H1 (cell line): ENCODE results near the gene KIAA1755. TPM values are rescaled to one million over a fixed set of nuclear protein-coding genes. Genes with fewer than 3 reads are reported as not detected.
"Not testable (repeated sequence)": the region's sequence is repeated elsewhere in the genome, so short reads cannot be mapped to it uniquely, and the experiment has no call there.

Experiments
- CTCF ChIA-PET: fragments of 300-600 bp; sonication (Branson Sonifier 250); formaldehyde crosslinking; loops from one replicate; lab custom pipeline; 2021; ENCODE audit not compliant: partially characterized antibody; lab: Charles Lee
- POLR2A ChIA-PET: fragments of 300-600 bp; sonication (Branson Sonifier 250); formaldehyde crosslinking; loops from one replicate; lab custom pipeline; 2021; ENCODE audit warnings: inconsistent platforms; ENCODE audit not compliant: partially characterized antibody; lab: Charles Lee
- DNase-seq, 2 experiments: peaks; one replicate each; pipeline versions ENCODE4 v3.0.0 to v3.0.0-alpha.2; 2010 to 2022; ENCODE audit warnings: low spot score in 2 of 2, low read depth in 1 of 2, mixed read lengths in 1 of 2
- FAIRE-seq: peaks from 2 replicates; lab custom pipeline; 2011; peaks lifted over from hg19 to GRCh38; lab: Jason Lieb, UNC
- H2AFZ ChIP-seq: 2 replicates; pipeline ENCODE4 v1.8.1; 2012; ENCODE audit warnings: low read length, inconsistent platforms
- H2AK5ac ChIP-seq: 2 replicates; pipeline ENCODE4 v1.6.1; 2013; ENCODE audit warnings: low read depth, low read length
- H2BK120ac ChIP-seq: replicated peaks from 2 replicates; pipeline ENCODE3; 2013; ENCODE audit warnings: low read depth, low read length, inconsistent platforms
- H2BK12ac ChIP-seq: 2 replicates; pipeline ENCODE4 v1.6.1; 2013; ENCODE audit warnings: low read depth, low read length
- H2BK15ac ChIP-seq: 2 replicates; pipeline ENCODE4 v1.6.1; 2013; ENCODE audit warnings: low read length
- H2BK20ac ChIP-seq: 2 replicates; pipeline ENCODE4 v1.6.1; 2013; ENCODE audit warnings: low read length
- H2BK5ac ChIP-seq: 2 replicates; pipeline ENCODE4 v1.6.1; 2013; ENCODE audit warnings: low read depth, low read length
- H3K14ac ChIP-seq: 2 replicates; pipeline ENCODE4 v1.6.1; 2013; ENCODE audit warnings: inconsistent platforms; ENCODE audit not compliant: insufficient read length
- H3K18ac ChIP-seq: 2 replicates; pipeline ENCODE4 v1.6.1; 2013; ENCODE audit warnings: low read length; ENCODE audit errors: extremely low read depth
- H3K23ac ChIP-seq: 2 replicates; pipeline ENCODE4 v1.6.1; 2013; ENCODE audit warnings: inconsistent platforms; ENCODE audit not compliant: insufficient read length
- H3K23me2 ChIP-seq: 2 replicates; pipeline ENCODE4 v1.6.1; 2013; ENCODE audit warnings: low read depth, low read length
- H3K27ac ChIP-seq: 2 replicates; pipeline ENCODE4 v1.6.1; 2011; ENCODE audit warnings: low read depth, low read length, inconsistent platforms
- H3K27me3 ChIP-seq, 4 experiments: replicated peaks in 1 of 4; 1 replicate in 1 of 4; 2 replicates in 3 of 4; pipeline versions ENCODE4 v1.6.1 to v1.8.1; 2011 to 2013; ENCODE audit warnings: low read length in 3 of 4, mild to moderate bottlenecking in 3 of 4, inconsistent platforms in 2 of 4, mixed read lengths in 2 of 4, moderate library complexity in 1 of 4; ENCODE audit not compliant: control insufficient read depth in 3 of 4, insufficient read depth in 3 of 4; ENCODE audit errors: extremely low read depth in 1 of 4
- H3K36me3 ChIP-seq, 4 experiments: 2 replicates each; pipeline versions ENCODE4 v1.6.1 to v1.8.1; 2011 to 2013; ENCODE audit warnings: mild to moderate bottlenecking in 4 of 4, low read length in 3 of 4, moderate library complexity in 2 of 4, control low read depth in 1 of 4, inconsistent platforms in 1 of 4; ENCODE audit not compliant: insufficient read depth in 4 of 4, control insufficient read depth in 2 of 4
- H3K4ac ChIP-seq: replicated peaks from 2 replicates; pipeline ENCODE3; 2013; ENCODE audit warnings: low read length, low read depth, mixed read lengths, inconsistent platforms; ENCODE audit not compliant: insufficient read length
- H3K4me1 ChIP-seq, 4 experiments: replicated peaks in 1 of 4; 1 replicate in 1 of 4; 2 replicates in 3 of 4; pipeline versions ENCODE4 v1.6.1 to v1.8.1; 2011 to 2013; ENCODE audit warnings: low read length in 3 of 4, inconsistent platforms in 2 of 4, mixed read lengths in 1 of 4; ENCODE audit not compliant: insufficient read depth in 4 of 4, control insufficient read depth in 3 of 4
- H3K4me2 ChIP-seq, 2 experiments: 2 replicates each; pipeline versions ENCODE4 v1.6.1 to v1.8.1; 2011 to 2013; ENCODE audit warnings: low read depth in 2 of 2, low read length in 2 of 2, control low read depth in 1 of 2, inconsistent platforms in 1 of 2, mild to moderate bottlenecking in 1 of 2; ENCODE audit not compliant: insufficient read depth in 1 of 2
- H3K4me3 ChIP-seq, 4 experiments: fragments of 200-600, 300-600 bp in 1 of 4; sonication (generic), shearing (Covaris generic), sonication (Bioruptor Twin) in 1 of 4; 2 replicates each; pipeline versions ENCODE4 v1.5.1 to v1.8.1; 2011 to 2016; ENCODE audit warnings: low read length in 4 of 4, low read depth in 3 of 4, control low read depth in 2 of 4, inconsistent platforms in 2 of 4, mild to moderate bottlenecking in 2 of 4, mixed read lengths in 1 of 4, moderate library complexity in 1 of 4; ENCODE audit not compliant: insufficient read depth in 2 of 4; ENCODE audit errors: extremely low read depth in 1 of 4
- H3K56ac ChIP-seq: replicated peaks from 2 replicates; pipeline ENCODE3; 2013; ENCODE audit warnings: low read depth, mild to moderate bottlenecking, mixed read lengths, low read length, inconsistent platforms; ENCODE audit not compliant: insufficient read length
- H3K79me1 ChIP-seq: 2 replicates; pipeline ENCODE4 v1.6.1; 2013; ENCODE audit warnings: low read depth, low read length, control low read depth
- H3K79me2 ChIP-seq, 2 experiments: 2 replicates each; pipeline versions ENCODE4 v1.6.1 to v1.8.1; 2012 to 2013; ENCODE audit warnings: low read length in 2 of 2, mild to moderate bottlenecking in 2 of 2, inconsistent platforms in 1 of 2; ENCODE audit not compliant: insufficient read depth in 2 of 2, control insufficient read depth in 1 of 2
- H3K9ac ChIP-seq, 4 experiments: replicated peaks in 1 of 4; 1 replicate in 1 of 4; 2 replicates in 3 of 4; pipeline versions ENCODE4 v1.6.1 to v1.8.1; 2011 to 2013; ENCODE audit warnings: low read depth in 3 of 4, low read length in 3 of 4, control low read depth in 2 of 4, mild to moderate bottlenecking in 2 of 4, moderate library complexity in 2 of 4, inconsistent platforms in 1 of 4; ENCODE audit errors: extremely low read depth in 1 of 4
- H3K9me3 ChIP-seq, 2 experiments: 2 replicates each; pipeline versions ENCODE4 v1.6.1 to v1.8.1; 2012 to 2013; ENCODE audit warnings: mild to moderate bottlenecking in 2 of 2, moderate library complexity in 2 of 2, control low read depth in 1 of 2, inconsistent platforms in 1 of 2, low read depth in 1 of 2, low read length in 1 of 2, mixed read lengths in 1 of 2; ENCODE audit not compliant: insufficient read depth in 2 of 2
- H4K20me1 ChIP-seq, 2 experiments: replicated peaks in 1 of 2; 2 replicates each; pipeline versions ENCODE3 to v1.8.1; 2011 to 2013; ENCODE audit warnings: inconsistent platforms in 2 of 2, low read length in 2 of 2, mild to moderate bottlenecking in 1 of 2; ENCODE audit not compliant: insufficient read depth in 2 of 2, control insufficient read depth in 1 of 2
- H4K5ac ChIP-seq: 2 replicates; pipeline ENCODE4 v1.6.1; 2013; ENCODE audit warnings: low read length, low read depth, mixed read lengths, inconsistent platforms; ENCODE audit not compliant: insufficient read length
- H4K8ac ChIP-seq: 2 replicates; pipeline ENCODE4 v1.8.0; 2013; ENCODE audit warnings: mild to moderate bottlenecking, moderate library complexity, low read length, inconsistent platforms; ENCODE audit not compliant: insufficient read depth; ENCODE audit errors: extremely low read depth
- H4K91ac ChIP-seq: replicated peaks from 2 replicates; pipeline ENCODE3; 2013; ENCODE audit warnings: low read length, mixed read lengths, inconsistent platforms; ENCODE audit not compliant: insufficient read length
- WGBS, 2 experiments: shearing (Covaris generic) in 1 of 2; methylation state at CpG; one replicate each; pipeline versions ENCODE4 v1.1.6 to v1.1.7; 2013 to 2015; ENCODE audit warnings: low lambda C conversion rate in 2 of 2, mixed read lengths in 2 of 2, inconsistent platforms in 1 of 2, low coverage in 1 of 2, missing lambda C conversion rate in 1 of 2; ENCODE audit not compliant: insufficient replicate concordance in 2 of 2, insufficient coverage in 1 of 2, insufficient read length in 1 of 2; ENCODE audit errors: extremely low coverage in 1 of 2, missing lambda C conversion rate in 1 of 2; 5-methylcytosine and 5-hydroxymethylcytosine counted together
- polyA plus RNA-seq, 7 experiments: library from polyadenylated mRNA; depleted of rRNA in 3 of 7; stranded (reverse) in 5 of 7; unstranded in 2 of 7; fragments of >200 nt in 5 of 7; fragments of 200-250 nt in 2 of 7; gene quantifications; 1 replicate in 5 of 7; 2 replicates in 1 of 7; 4 replicates in 1 of 7; pipeline versions ENCODE4 v1.2.1 to v1.2.3, GENCODE V29; 2011 to 2013; ENCODE audit warnings: missing spikeins in 2 of 7, mixed read lengths in 2 of 7
- total RNA-seq: library from RNA; stranded (reverse); fragmentation: NEBNext Ultra II Directional; extraction: Animal tissue kit (Norgen Biotek cat#: 25700); gene quantifications from 2 replicates; pipeline ENCODE4 v1.2.1, GENCODE V29; 2021

KIAA1755 gene
- total and polyA plus RNA-seq, 2 of the 8 experiments (the other 6 are each of a cell fraction or from before 2014, with no cell fraction given), result 0.23 TPM; not detected in 1

GRCh38 chr20:38251441-38251840, 9.1 kb downstream of the KIAA1755 start:
- H3K18ac ChIP-seq, H3K23ac ChIP-seq, H4K5ac ChIP-seq, H3K4me3 ChIP-seq, H2BK15ac ChIP-seq, H3K23me2 ChIP-seq, H3K79me2 ChIP-seq, H2BK5ac ChIP-seq, H3K27ac ChIP-seq, H4K20me1 ChIP-seq, H3K14ac ChIP-seq, DNase-seq, H3K4ac ChIP-seq, H2AFZ ChIP-seq, H3K4me2 ChIP-seq, H3K56ac ChIP-seq, FAIRE-seq, H3K79me1 ChIP-seq, H2BK20ac ChIP-seq, H2BK12ac ChIP-seq, H4K8ac ChIP-seq, H4K91ac ChIP-seq, H3K36me3 ChIP-seq, H2BK120ac ChIP-seq, H3K9me3 ChIP-seq, H2AK5ac ChIP-seq, H3K27me3 ChIP-seq, H3K9ac ChIP-seq: not testable (repeated sequence)
- 98% methylated on average over 6 of the region's 6 CpGs; no CpG with 5 or more reads in 1 of the 2 experiments for WGBS, 2 experiments
- ChIA-PET POLR2A (interaction anchor here (1.3 kb wide), 1 partner anchor 14 kb away, joined by 7 read pairs; no protein-coding TSS in a partner anchor), CTCF (interaction anchor here (0.5 to 3.9 kb wide), 6 partner anchors 8 to 272 kb away, joined by 3 to 26 read pairs (median 5); no protein-coding TSS in a partner anchor)
- H3K4me1 ChIP-seq, result peaks cover 0 to 14% (median 4%) of the 10 kb centered on the region in 4 experiments; a peak in 4 of 7 replicates
